Measurements from ENCODE around the gene CAMK2G.

Gene CAMK2G

GRCh38 chr10:73823391-73823790 lies 51.0 kb downstream of the CAMK2G start:
- no peak overlapping the region for H3K9ac ChIP-seq (ENCODE audit: low read depth, low read length)
- no peak overlapping the region for H3K4me3 ChIP-seq (ENCODE audit: low read depth, low read length)
- H3K27me3 ChIP-seq (ENCODE audit: control insufficient read depth, insufficient read depth, low read length) = no peaks in the 10 kb centered on the region
- no peaks in the 10 kb centered on the region for H3K9me3 ChIP-seq (ENCODE audit: control insufficient read depth, insufficient read depth, low read length)
- H3K36me3 ChIP-seq (ENCODE audit: control insufficient read depth, insufficient read depth, low read length) = peaks cover 16% of the 10 kb centered on the region
- H3K4me1 ChIP-seq (ENCODE audit: control insufficient read depth, insufficient read depth, low read length) = no peaks in the 10 kb centered on the region

- no peak overlapping the region for H3K4me3 ChIP-seq (ENCODE audit: low read depth, low read length)
- no peak overlapping the region for H3K9ac ChIP-seq (ENCODE audit: low read depth, low read length)
- H3K9me3 ChIP-seq (ENCODE audit: control insufficient read depth, insufficient read depth, low read length) = no peaks in the 10 kb centered on the region
- H3K4me1 ChIP-seq (ENCODE audit: control insufficient read depth, insufficient read depth, low read length) = no peaks in the 10 kb centered on the region
- H3K36me3 ChIP-seq (ENCODE audit: control insufficient read depth, insufficient read depth, low read length) = peaks cover 23% of the 10 kb centered on the region
- H3K27me3 ChIP-seq (ENCODE audit: control insufficient read depth, insufficient read depth, low read length) = no peaks in the 10 kb centered on the region
Observed at GRCh38 chr10:73819513-73820093, 54.8 kb downstream of the CAMK2G start.

- H3K4me3 ChIP-seq (ENCODE audit: low read depth, low read length) = no peak overlapping the region
- no peaks in the 10 kb centered on the region for H3K9me3 ChIP-seq (ENCODE audit: control insufficient read depth, insufficient read depth, low read length)
- H3K27me3 ChIP-seq (ENCODE audit: control insufficient read depth, insufficient read depth, low read length) = no peaks in the 10 kb centered on the region
- H3K4me1 ChIP-seq (ENCODE audit: control insufficient read depth, insufficient read depth, low read length) = no peaks in the 10 kb centered on the region
- H3K9ac ChIP-seq (ENCODE audit: low read depth, low read length) = no peak overlapping the region
- peaks cover 19% of the 10 kb centered on the region for H3K36me3 ChIP-seq (ENCODE audit: control insufficient read depth, insufficient read depth, low read length)
Observed at GRCh38 chr10:73819081-73819480, 55.3 kb downstream of the CAMK2G start.

- H3K9ac ChIP-seq (ENCODE audit: low read depth, low read length) = no peak overlapping the region
- no peak overlapping the region for H3K4me3 ChIP-seq (ENCODE audit: low read depth, low read length)
- peaks cover 14% of the 10 kb centered on the region for H3K36me3 ChIP-seq (ENCODE audit: control insufficient read depth, insufficient read depth, low read length)
- H3K4me1 ChIP-seq (ENCODE audit: control insufficient read depth, insufficient read depth, low read length) = no peaks in the 10 kb centered on the region
- no peaks in the 10 kb centered on the region for H3K9me3 ChIP-seq (ENCODE audit: control insufficient read depth, insufficient read depth, low read length)
- H3K27me3 ChIP-seq (ENCODE audit: control insufficient read depth, insufficient read depth, low read length) = no peaks in the 10 kb centered on the region
Observed at GRCh38 chr10:73818402-73818801, 56.0 kb downstream of the CAMK2G start.

- Histone ChIP-seq H3K36me3 (ENCODE audit: control insufficient read depth, insufficient read depth, low read length) (peaks cover 14% of the 10 kb centered on the region), H3K9me3 (ENCODE audit: control insufficient read depth, insufficient read depth, low read length) (no peaks in the 10 kb centered on the region), H3K4me1 (ENCODE audit: control insufficient read depth, insufficient read depth, low read length) (no peaks in the 10 kb centered on the region), H3K4me3 (ENCODE audit: low read depth, low read length) (no peak overlapping the region), H3K27me3 (ENCODE audit: control insufficient read depth, insufficient read depth, low read length) (no peaks in the 10 kb centered on the region), H3K9ac (ENCODE audit: low read depth, low read length) (no peak overlapping the region)
Observed at GRCh38 chr10:73817826-73818225, 56.5 kb downstream of the CAMK2G start.

- Histone ChIP-seq H3K4me1 (ENCODE audit: control insufficient read depth, insufficient read depth, low read length) (no peaks in the 10 kb centered on the region), H3K36me3 (ENCODE audit: control insufficient read depth, insufficient read depth, low read length) (peaks cover 14% of the 10 kb centered on the region), H3K9me3 (ENCODE audit: control insufficient read depth, insufficient read depth, low read length) (no peaks in the 10 kb centered on the region), H3K27me3 (ENCODE audit: control insufficient read depth, insufficient read depth, low read length) (no peaks in the 10 kb centered on the region), H3K9ac (ENCODE audit: low read depth, low read length) (no peak overlapping the region), H3K4me3 (ENCODE audit: low read depth, low read length) (no peak overlapping the region)
Observed at GRCh38 chr10:73816917-73817729, 57.2 kb downstream of the CAMK2G start.

GRCh38 chr10:73815719-73816030 lies 58.7 kb downstream of the CAMK2G start:
- no peak overlapping the region for H3K9ac ChIP-seq (ENCODE audit: low read depth, low read length)
- no peaks in the 10 kb centered on the region for H3K9me3 ChIP-seq (ENCODE audit: control insufficient read depth, insufficient read depth, low read length)
- H3K36me3 ChIP-seq (ENCODE audit: control insufficient read depth, insufficient read depth, low read length) = peaks cover 14% of the 10 kb centered on the region
- no peak overlapping the region for H3K4me3 ChIP-seq (ENCODE audit: low read depth, low read length)
- H3K27me3 ChIP-seq (ENCODE audit: control insufficient read depth, insufficient read depth, low read length) = no peaks in the 10 kb centered on the region
- no peaks in the 10 kb centered on the region for H3K4me1 ChIP-seq (ENCODE audit: control insufficient read depth, insufficient read depth, low read length)

- Histone ChIP-seq H3K4me3 (ENCODE audit: low read depth, low read length) (no peak overlapping the region), H3K9ac (ENCODE audit: low read depth, low read length) (no peak overlapping the region), H3K27me3 (ENCODE audit: control insufficient read depth, insufficient read depth, low read length) (no peaks in the 10 kb centered on the region), H3K4me1 (ENCODE audit: control insufficient read depth, insufficient read depth, low read length) (peaks cover 3% of the 10 kb centered on the region), H3K9me3 (ENCODE audit: control insufficient read depth, insufficient read depth, low read length) (no peaks in the 10 kb centered on the region), H3K36me3 (ENCODE audit: control insufficient read depth, insufficient read depth, low read length) (peaks cover 14% of the 10 kb centered on the region)
Observed at GRCh38 chr10:73814896-73815718, 59.2 kb downstream of the CAMK2G start.

GRCh38 chr10:73814276-73814895 lies 60.0 kb downstream of the CAMK2G start:
- H3K27me3 ChIP-seq (ENCODE audit: control insufficient read depth, insufficient read depth, low read length) = no peaks in the 10 kb centered on the region
- peaks cover 14% of the 10 kb centered on the region for H3K36me3 ChIP-seq (ENCODE audit: control insufficient read depth, insufficient read depth, low read length)
- peaks cover 3% of the 10 kb centered on the region for H3K4me1 ChIP-seq (ENCODE audit: control insufficient read depth, insufficient read depth, low read length)
- no peak overlapping the region for H3K9ac ChIP-seq (ENCODE audit: low read depth, low read length)
- H3K9me3 ChIP-seq (ENCODE audit: control insufficient read depth, insufficient read depth, low read length) = no peaks in the 10 kb centered on the region
- no peak overlapping the region for H3K4me3 ChIP-seq (ENCODE audit: low read depth, low read length)

- Histone ChIP-seq H3K27me3 (ENCODE audit: control insufficient read depth, insufficient read depth, low read length) (no peaks in the 10 kb centered on the region), H3K9me3 (ENCODE audit: control insufficient read depth, insufficient read depth, low read length) (no peaks in the 10 kb centered on the region), H3K4me1 (ENCODE audit: control insufficient read depth, insufficient read depth, low read length) (peaks cover 3% of the 10 kb centered on the region), H3K36me3 (ENCODE audit: control insufficient read depth, insufficient read depth, low read length) (peaks cover 14% of the 10 kb centered on the region), H3K9ac (ENCODE audit: low read depth, low read length) (no peak overlapping the region), H3K4me3 (ENCODE audit: low read depth, low read length) (no peak overlapping the region)
Observed at GRCh38 chr10:73813333-73813732, 61.0 kb downstream of the CAMK2G start.

- H3K4me1 ChIP-seq (ENCODE audit: control insufficient read depth, insufficient read depth, low read length) = peaks cover 3% of the 10 kb centered on the region
- no peaks in the 10 kb centered on the region for H3K27me3 ChIP-seq (ENCODE audit: control insufficient read depth, insufficient read depth, low read length)
- H3K9ac ChIP-seq (ENCODE audit: low read depth, low read length) = no peak overlapping the region
- peaks cover 16% of the 10 kb centered on the region for H3K36me3 ChIP-seq (ENCODE audit: control insufficient read depth, insufficient read depth, low read length)
- no peak overlapping the region for H3K4me3 ChIP-seq (ENCODE audit: low read depth, low read length)
- no peaks in the 10 kb centered on the region for H3K9me3 ChIP-seq (ENCODE audit: control insufficient read depth, insufficient read depth, low read length)
Observed at GRCh38 chr10:73812657-73813056, 61.7 kb downstream of the CAMK2G start.
